ENCODE data around the gene FEV.

The FEV gene

GRCh38 chr2:219022616-219023015, 37.6 kb upstream of the FEV start:
- no peak for TF ChIP-seq CTCF (IDR thresholded peaks at IDR 0.05; ENCODE audit: insufficient read depth, low read length, poor library complexity, severe bottlenecking)
- no peak for TF ChIP-seq EZH2phosphoT487 (conservative IDR thresholded peaks at IDR 0.05; ENCODE audit: low read length)
- no peaks in the 10 kb centered on the region for H3F3A ChIP-seq (ENCODE audit: insufficient read depth)
- H3K4me3 ChIP-seq (ENCODE audit: insufficient read depth, low read length, poor library complexity, severe bottlenecking), result no peak overlapping the region
- H2AFZ ChIP-seq (ENCODE audit: low read depth, low read length, severe bottlenecking), result no peak overlapping the region
- no peaks in the 10 kb centered on the region for H3K9me2 ChIP-seq (replicated peaks; ENCODE audit: insufficient read depth, low read length)
- no peaks in the 10 kb centered on the region for H3K9me3 ChIP-seq (ENCODE audit: insufficient read depth, low read length)
- H4K20me1 ChIP-seq (ENCODE audit: low read depth, low read length), result no peaks in the 10 kb centered on the region
- no peaks in the 10 kb centered on the region for H3K27me3 ChIP-seq (ENCODE audit: low read length)
- H3K79me2 ChIP-seq (ENCODE audit: insufficient read depth, low read length), result no peaks in the 10 kb centered on the region
- H3K4me2 ChIP-seq (ENCODE audit: low read depth, low read length, poor library complexity, severe bottlenecking), result no peak overlapping the region
- H3K36me3 ChIP-seq (ENCODE audit: low read length), result no peaks in the 10 kb centered on the region
- no peak overlapping the region for H3K9ac ChIP-seq (ENCODE audit: low read length)
- no peak overlapping the region for H3K27ac ChIP-seq (ENCODE audit: low read depth, low read length)

DNA sequence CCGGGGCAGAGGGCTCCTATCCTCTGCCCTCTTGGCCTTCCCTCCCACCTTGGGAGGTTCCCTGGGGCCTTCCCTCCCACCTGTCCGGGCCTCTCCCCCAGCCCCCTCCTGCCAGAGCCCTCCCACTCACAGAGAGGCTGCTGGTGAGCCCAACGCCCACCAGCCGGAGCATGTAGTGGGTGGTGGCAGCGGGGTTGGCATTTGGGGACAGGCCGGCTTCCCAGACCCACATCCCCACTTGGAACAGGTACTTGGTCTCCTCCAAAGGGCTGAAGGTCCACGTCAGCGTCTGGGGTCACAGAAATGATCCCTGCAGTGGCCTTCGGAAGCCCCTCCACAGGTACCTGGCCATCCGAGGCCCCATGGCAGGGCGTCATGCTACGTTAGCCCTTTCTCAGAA, 37.1 kb upstream of the FEV start:
- Histone ChIP-seq H3K4me3 (ENCODE audit: insufficient read depth, low read length, poor library complexity, severe bottlenecking) (no peak overlapping the region), H3K27me3 (ENCODE audit: low read length) (no peaks in the 10 kb centered on the region), H3K36me3 (ENCODE audit: low read length) (no peaks in the 10 kb centered on the region), H2AFZ (ENCODE audit: low read depth, low read length, severe bottlenecking) (no peak overlapping the region), H4K20me1 (ENCODE audit: low read depth, low read length) (no peaks in the 10 kb centered on the region), H3K4me2 (ENCODE audit: low read depth, low read length, poor library complexity, severe bottlenecking) (no peak overlapping the region), H3K9me2 (replicated peaks; ENCODE audit: insufficient read depth, low read length) (no peaks in the 10 kb centered on the region), H3K9me3 (ENCODE audit: insufficient read depth, low read length) (no peaks in the 10 kb centered on the region), H3K27ac (ENCODE audit: low read depth, low read length) (no peak overlapping the region), H3F3A (ENCODE audit: insufficient read depth) (no peaks in the 10 kb centered on the region), H3K79me2 (ENCODE audit: insufficient read depth, low read length) (no peaks in the 10 kb centered on the region), H3K9ac (ENCODE audit: low read length) (no peak overlapping the region)
- TF ChIP-seq CTCF (IDR thresholded peaks at IDR 0.05; ENCODE audit: insufficient read depth, low read length, poor library complexity, severe bottlenecking) (no peak), EZH2phosphoT487 (conservative IDR thresholded peaks at IDR 0.05; ENCODE audit: low read length) (no peak)

DNA sequence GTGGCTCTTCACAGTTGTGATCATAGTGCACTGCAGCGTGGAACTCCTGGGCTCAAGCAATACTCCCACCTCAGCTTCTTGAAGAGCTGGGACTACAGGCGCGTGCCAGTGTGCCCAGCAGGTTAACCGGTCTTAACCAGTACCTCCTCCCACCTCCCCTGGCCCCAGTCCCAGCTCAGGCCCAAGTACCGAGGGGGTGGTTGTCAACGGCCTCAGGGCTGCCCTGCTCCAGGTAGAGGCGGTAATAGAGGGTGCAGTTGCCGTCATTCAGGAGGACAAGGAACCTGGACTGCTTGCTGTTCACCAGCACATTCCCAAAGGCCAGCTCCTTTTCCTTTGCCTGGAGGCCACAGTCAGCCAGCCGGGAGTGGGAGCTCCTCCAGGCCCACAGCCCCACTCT, 36.6 kb upstream of the FEV start:
- Histone ChIP-seq H3K79me2 (ENCODE audit: insufficient read depth, low read length) (no peaks in the 10 kb centered on the region), H4K20me1 (ENCODE audit: low read depth, low read length) (no peaks in the 10 kb centered on the region), H3K27me3 (ENCODE audit: low read length) (no peaks in the 10 kb centered on the region), H3K9me3 (ENCODE audit: insufficient read depth, low read length) (no peaks in the 10 kb centered on the region), H3K4me2 (ENCODE audit: low read depth, low read length, poor library complexity, severe bottlenecking) (no peak overlapping the region), H3F3A (ENCODE audit: insufficient read depth) (no peaks in the 10 kb centered on the region), H3K9me2 (replicated peaks; ENCODE audit: insufficient read depth, low read length) (no peaks in the 10 kb centered on the region), H3K9ac (ENCODE audit: low read length) (no peak overlapping the region), H3K4me3 (ENCODE audit: insufficient read depth, low read length, poor library complexity, severe bottlenecking) (no peak overlapping the region), H3K36me3 (ENCODE audit: low read length) (no peaks in the 10 kb centered on the region), H2AFZ (ENCODE audit: low read depth, low read length, severe bottlenecking) (no peak overlapping the region), H3K27ac (ENCODE audit: low read depth, low read length) (no peak overlapping the region)
- TF ChIP-seq CTCF (IDR thresholded peaks at IDR 0.05; ENCODE audit: insufficient read depth, low read length, poor library complexity, severe bottlenecking), result no peak
- TF ChIP-seq EZH2phosphoT487 (conservative IDR thresholded peaks at IDR 0.05; ENCODE audit: low read length), result no peak
